Measurements from ENCODE around the gene QRFP. TPM values are rescaled to one million over a fixed set of nuclear protein-coding genes. Genes with fewer than 3 reads are reported as not detected.
"Not testable (repeated sequence)": the region's sequence is repeated elsewhere in the genome, so short reads cannot be mapped to it uniquely, and the experiment has no call there.

The QRFP gene
- total RNA-seq, 1 experiment from 2014 or later, result not detected

- H2BK5ac ChIP-seq (ENCODE audit: insufficient read length, low read length), result no peak overlapping the region
- no peak overlapping the region for H4K5ac ChIP-seq (ENCODE audit: insufficient read length, low read depth, low read length)
- H3K9ac ChIP-seq (ENCODE audit: extremely low read depth, insufficient read length, low read length), result no peak overlapping the region
- no peak overlapping the region for H2BK120ac ChIP-seq (ENCODE audit: low read depth, low read length, poor library complexity, severe bottlenecking)
- H3K27me3 ChIP-seq (ENCODE audit: insufficient read depth, low read length), result no peaks in the 10 kb centered on the region
- no peak overlapping the region for H3T11ph ChIP-seq (ENCODE audit: low read length)
- H4K20me1 ChIP-seq (ENCODE audit: control insufficient read depth, insufficient read depth, insufficient read length), result no peaks in the 10 kb centered on the region
- no peaks in the 10 kb centered on the region for H3K9me3 ChIP-seq (ENCODE audit: control insufficient read depth, low read depth, low read length)
- H2BK20ac ChIP-seq (ENCODE audit: low read depth, low read length, poor library complexity, severe bottlenecking), result no peak overlapping the region
- H2BK15ac ChIP-seq (ENCODE audit: low read depth, low read length), result no peak overlapping the region
- H3K79me1 ChIP-seq (ENCODE audit: insufficient read depth, low read depth, low read length, poor library complexity, severe bottlenecking), result no peaks in the 10 kb centered on the region
- no peak overlapping the region for H3K27ac ChIP-seq (ENCODE audit: insufficient read length, low read depth, low read length)
- no peaks in the 10 kb centered on the region for H3K27me3 Mint-ChIP-seq (ENCODE audit: low read depth)
- no peak overlapping the region for H3K4me2 ChIP-seq (ENCODE audit: insufficient read depth, insufficient read length, low read length)
- no peak for DNase-seq
- H2BK12ac ChIP-seq (ENCODE audit: insufficient read length, low read depth, low read length), result no peak overlapping the region
- H3K79me2 ChIP-seq (ENCODE audit: insufficient read depth, low read length), result no peaks in the 10 kb centered on the region
- H3K4me1 Mint-ChIP-seq, result peaks cover 12 to 38% of the 10 kb centered on the region in 2 experiments
- H3K4me1 ChIP-seq (ENCODE audit: insufficient read depth, low read length), result no peaks in the 10 kb centered on the region
- H3K4ac ChIP-seq (ENCODE audit: low read depth, low read length), result no peak overlapping the region
- no peaks in the 10 kb centered on the region for H3K23me2 ChIP-seq (ENCODE audit: insufficient read length, low read depth, low read length, poor library complexity, severe bottlenecking)
- no peak overlapping the region for H3K56ac ChIP-seq (ENCODE audit: insufficient read length, low read depth, low read length)
- no peak overlapping the region for H3K18ac ChIP-seq (ENCODE audit: insufficient read length, low read depth, low read length)
- no peak for TF ChIP-seq CTCF (conservative IDR thresholded peaks at IDR 0.05)
- no peak overlapping the region for H2AK5ac ChIP-seq (ENCODE audit: insufficient read length, low read length)
- no CpG with 5 or more reads among the region's 26 CpGs for WGBS (ENCODE audit: extremely low coverage, insufficient read length, low lambda C conversion rate)
- no peak overlapping the region for H4K91ac ChIP-seq (ENCODE audit: insufficient read length, low read depth, low read length)
- no peak overlapping the region for H3K23ac ChIP-seq (ENCODE audit: insufficient read length, low read depth, low read length)
- no peaks in the 10 kb centered on the region for H3K9me3 Mint-ChIP-seq
- no peak overlapping the region for H2AFZ ChIP-seq (ENCODE audit: low read length)
- no peak overlapping the region; a peak in 1 of 5 replicates for H3K4me3 Mint-ChIP-seq
- H4K8ac ChIP-seq (replicated peaks; ENCODE audit: insufficient read length, low read depth, low read length), result no peak overlapping the region
- H3K36me3 Mint-ChIP-seq (ENCODE audit: insufficient read depth in 1 of 3, low read depth in 3 of 3), result no peaks in the 10 kb centered on the region; a peak in 1 of 7 replicates
- H3K27ac Mint-ChIP-seq, result peak overlapping the region in 2 of 3 experiments; percentile 21 to 53; a peak in 1 of 7 replicates
- no peak overlapping the region for H3K14ac ChIP-seq (ENCODE audit: insufficient read depth, low read length)
Measured at GRCh38 chr9:130911254-130912049, 14.8 kb upstream of the QRFP start.

- H3K9me3 ChIP-seq (ENCODE audit: control insufficient read depth, low read depth, low read length); H3K9me3 Mint-ChIP-seq; H2AK5ac ChIP-seq (ENCODE audit: insufficient read length, low read length); H2BK5ac ChIP-seq (ENCODE audit: insufficient read length, low read length); H4K20me1 ChIP-seq (ENCODE audit: control insufficient read depth, insufficient read depth, insufficient read length); H4K91ac ChIP-seq (ENCODE audit: insufficient read length, low read depth, low read length); H2BK120ac ChIP-seq (ENCODE audit: low read depth, low read length, poor library complexity, severe bottlenecking); H3K23me2 ChIP-seq (ENCODE audit: insufficient read length, low read depth, low read length, poor library complexity, severe bottlenecking); H3K27ac ChIP-seq (ENCODE audit: insufficient read length, low read depth, low read length); H3T11ph ChIP-seq (ENCODE audit: low read length); H4K8ac ChIP-seq (replicated peaks; ENCODE audit: insufficient read length, low read depth, low read length); H2BK15ac ChIP-seq (ENCODE audit: low read depth, low read length); H3K79me1 ChIP-seq (ENCODE audit: insufficient read depth, low read depth, low read length, poor library complexity, severe bottlenecking); H3K14ac ChIP-seq (ENCODE audit: insufficient read depth, low read length); H3K4ac ChIP-seq (ENCODE audit: low read depth, low read length); H3K9ac ChIP-seq (ENCODE audit: extremely low read depth, insufficient read length, low read length); H2BK12ac ChIP-seq (ENCODE audit: insufficient read length, low read depth, low read length); H3K56ac ChIP-seq (ENCODE audit: insufficient read length, low read depth, low read length); H3K23ac ChIP-seq (ENCODE audit: insufficient read length, low read depth, low read length); H2AFZ ChIP-seq (ENCODE audit: low read length); H3K79me2 ChIP-seq (ENCODE audit: insufficient read depth, low read length); H3K36me3 Mint-ChIP-seq (ENCODE audit: insufficient read depth in 1 of 3, low read depth in 3 of 3); DNase-seq; H3K4me2 ChIP-seq (ENCODE audit: insufficient read depth, insufficient read length, low read length); H3K27me3 ChIP-seq (ENCODE audit: insufficient read depth, low read length); H3K27me3 Mint-ChIP-seq (ENCODE audit: low read depth); H3K18ac ChIP-seq (ENCODE audit: insufficient read length, low read depth, low read length); H3K4me3 Mint-ChIP-seq; H2BK20ac ChIP-seq (ENCODE audit: low read depth, low read length, poor library complexity, severe bottlenecking); H3K4me1 ChIP-seq (ENCODE audit: insufficient read depth, low read length); H4K5ac ChIP-seq (ENCODE audit: insufficient read length, low read depth, low read length): not testable (repeated sequence)
- no CpG with 5 or more reads among the region's 1 CpG for WGBS (ENCODE audit: extremely low coverage, insufficient read length, low lambda C conversion rate)
- H3K4me1 Mint-ChIP-seq, result peaks cover 12 to 43% of the 10 kb centered on the region in 2 experiments
- H3K27ac Mint-ChIP-seq, result peak overlapping the region in 1 of 3 experiments; percentile 21; a peak in 1 of 7 replicates
Measured at GRCh38 chr9:130910670-130911069, 14.1 kb upstream of the QRFP start.
